Heart right ventricle (tissue), 16 donors: ENCODE data around the gene IDI1. TPM values are rescaled to one million over a fixed set of nuclear protein-coding genes. Genes with fewer than 3 reads are reported as not detected.

Experiments used
- ATAC-seq, 8 donors: fragments of 200-7000 bp; cut with Tn5 transposase; one replicate each; pipeline ENCODE4 v1.9.1; 2020; ENCODE audit warnings: mild to moderate bottlenecking in 8 of 8, moderate library complexity in 8 of 8, moderate number of reproducible peaks in 1 of 8
- DNase-seq, 2 donors: peaks; one replicate each; pipeline ENCODE4 v3.0.0-alpha.2; 2020
- H3K27ac ChIP-seq, 10 donors: fragments of 200-600 bp; sonication (generic) in 2 of 10; one replicate each; pipeline versions ENCODE4 v1.5.0 to v1.8.0; 2020 to 2022; ENCODE audit warnings: mild to moderate bottlenecking in 3 of 10
- H3K27me3 ChIP-seq, 7 donors: fragments of 200-600 bp; one replicate each; pipeline ENCODE4 v1.8.0; 2021 to 2022; ENCODE audit warnings: mild to moderate bottlenecking in 2 of 7
- H3K36me3 ChIP-seq, 9 donors: fragments of 200-600 bp; sonication (generic) in 1 of 9; one replicate each; pipeline versions ENCODE4 v1.5.0 to v1.8.0; 2020 to 2022; ENCODE audit warnings: mild to moderate bottlenecking in 2 of 9
- H3K4me1 ChIP-seq, 9 donors: fragments of 200-600 bp; sonication (generic) in 1 of 9; one replicate each; pipeline versions ENCODE4 v1.5.0 to v1.8.0; 2020 to 2022; ENCODE audit warnings: mild to moderate bottlenecking in 4 of 9
- H3K4me3 ChIP-seq, 10 donors: fragments of 200-600 bp; sonication (generic) in 2 of 10; one replicate each; pipeline versions ENCODE4 v1.5.0 to v1.8.0; 2020 to 2022; ENCODE audit warnings: mild to moderate bottlenecking in 7 of 10, moderate library complexity in 2 of 10
- H3K9me3 ChIP-seq, 11 donors: fragments of 200-600 bp in 10 of 11; sonication (generic) in 2 of 11; one replicate each; pipeline versions ENCODE4 v1.5.0 to v1.8.0; 2013 to 2022; ENCODE audit warnings: mild to moderate bottlenecking in 2 of 11, control low read depth in 1 of 11, moderate library complexity in 1 of 11
- CTCF ChIP-seq, 9 donors: fragments of 200-600 bp; sonication (generic) in 2 of 9; IDR thresholded peaks; one replicate each; pipeline versions ENCODE4 v1.5.0 to v1.8.0; 2021 to 2022; ENCODE audit warnings: antibody characterized with exemption in 9 of 9, mild to moderate bottlenecking in 5 of 9, moderate library complexity in 1 of 9
- WGBS, 2 donors: extraction: QIAGEN DNeasy Blood & Tissue Kit; methylation state at CpG; one replicate each; pipeline ENCODE4 v1.1.7; 2013; ENCODE audit warnings: inconsistent platforms in 1 of 2; 5-methylcytosine and 5-hydroxymethylcytosine counted together
- intact Hi-C, 10 donors: fragments of 100-400 bp; cut with DNase I; formaldehyde crosslinking; loops; one replicate each; pipeline versions ENCODE4 v1.11.1 to v1.14.2; 2022
- polyA plus RNA-seq, 2 donors: library from polyadenylated mRNA; stranded (reverse); fragments of 200-250 nt; gene quantifications; one replicate each; pipeline ENCODE4 v1.2.3, GENCODE V29; 2013
- total RNA-seq, 10 donors: library from RNA; stranded (reverse); fragmentation: NEBNext Ultra II Directional in 3 of 10; extraction: Animal tissue kit (Norgen Biotek cat#: 25700) in 3 of 10; gene quantifications; one replicate each; pipeline versions ENCODE4 v1.2.1 to v1.2.4, GENCODE V29; 2021 to 2023
- donor health status: Arrhythmogenic right ventricular cardiomyopathy.
- donor health status: ischemic (EF 13 %, LVEDD 7.1; RV severe dilation, severe dysfunction).
- donor health status: healthy with polysubstance abuse.
- donor health status: DM: no; HTN: yes; CAD: no.
- donor health status: DM: no; HTN: no; CAD: no.
- donor health status: ischemic (EF 25% LVEDD 6.9; RV normal size, moderate dysfunction).
- donor health status: ischemic (EF 25% LVEDD 5.7; RV mildly dilated, moderate dysfunction).
- donor health status: healthy.
- donor health status: DM: yes; HTN: yes; CAD: no.
- donor health status: Ischemic cardiomyopathy.
- donor health status: ischemic (EF 35%, LVEDD 5.7; RV mildly dilated, moderate dysfunction).
- donor health status: nonischemic (EF 11% LVEDD 7.7; RV severe dilation, severe dysfunction).
- donor health status: DM: yes; HTN: yes; CAD: no.
- donor health status: PGD.
- donor health status: ischemic (EF 29% LVEDD 5.4; RV normal size, mild dysfunction).
- donor health status: nonischemic (EF 23%, LVEDD 6.1; RV moderate dilation, normal function).

IDI1 gene
- total and polyA plus RNA-seq, 12 donors, result 8.9 to 26.0 (median 18.9) TPM

GRCh38 chr10:1094112-1095057 is 45.5 kb upstream of the IDI1 start:
- 95 to 96% methylated on average over 15 of the region's 15 CpGs for WGBS, 2 donors
- DNase-seq (no peak), ATAC-seq (no peak)
- no peak for TF ChIP-seq CTCF (IDR thresholded peaks at IDR 0.05)
- Histone ChIP-seq H3K36me3 (peaks cover 0 to 97% (median 30%) of the 10 kb centered on the region in 9 donors), H3K27ac (no peak overlapping the region), H3K27me3 (no peaks in the 10 kb centered on the region), H3K4me1 (peaks cover 0 to 11% (median 7%) of the 10 kb centered on the region in 9 donors), H3K4me3 (no peak overlapping the region), H3K9me3 (no peaks in the 10 kb centered on the region)
- intact Hi-C loops, result no loop called here

GRCh38 chr10:1093696-1094095 is 44.8 kb upstream of the IDI1 start:
- Histone ChIP-seq H3K27ac (no peak overlapping the region), H3K36me3 (peaks cover 0 to 99% (median 33%) of the 10 kb centered on the region in 9 donors), H3K4me1 (peaks cover 0 to 9% (median 3%) of the 10 kb centered on the region in 9 donors), H3K27me3 (no peaks in the 10 kb centered on the region), H3K4me3 (no peak overlapping the region), H3K9me3 (no peaks in the 10 kb centered on the region)
- no peak for DNase-seq
- ATAC-seq, result no peak
- TF ChIP-seq CTCF (IDR thresholded peaks at IDR 0.05), result no peak
- intact Hi-C loops, result no loop called here
- 95% methylated on average over 9 of the region's 9 CpGs for WGBS, 2 donors

GRCh38 chr10:1090696-1091095 is 41.8 kb upstream of the IDI1 start:
- H3K27ac ChIP-seq, result no peak overlapping the region
- no peaks in the 10 kb centered on the region for H3K9me3 ChIP-seq
- ATAC-seq, result no peak
- DNase-seq, result no peak
- no peaks in the 10 kb centered on the region for H3K27me3 ChIP-seq
- no peak overlapping the region for H3K4me3 ChIP-seq
- WGBS, 2 donors, result 97% methylated on average over 14 of the region's 14 CpGs
- no peak for TF ChIP-seq CTCF (IDR thresholded peaks at IDR 0.05)
- peaks cover 0 to 6% (median 0%) of the 10 kb centered on the region in 9 donors for H3K4me1 ChIP-seq
- intact Hi-C loops, result no loop called here
- peaks cover 0 to 100% (median 45%) of the 10 kb centered on the region in 9 donors for H3K36me3 ChIP-seq

GRCh38 chr10:1089017-1089689 is 40.2 kb upstream of the IDI1 start:
- DNase-seq (no peak), ATAC-seq (peak in 2 of 8 donors; percentile 30 to 38)
- peaks cover 0 to 6% (median 0%) of the 10 kb centered on the region in 9 donors for H3K4me1 ChIP-seq
- WGBS, 2 donors, result 70 to 71% methylated on average over 19 of the region's 19 CpGs
- no peak overlapping the region for H3K4me3 ChIP-seq
- H3K27ac ChIP-seq, result peak overlapping the region in 2 of 10 donors; percentile 36 to 42
- H3K27me3 ChIP-seq, result no peaks in the 10 kb centered on the region
- no peak for TF ChIP-seq CTCF (IDR thresholded peaks at IDR 0.05)
- peaks cover 0 to 100% (median 59%) of the 10 kb centered on the region in 9 donors for H3K36me3 ChIP-seq
- intact Hi-C loops, result no loop called here
- H3K9me3 ChIP-seq, result no peaks in the 10 kb centered on the region
